GM23248 (cell line): ENCODE results near the gene LAMA3. TPM values are rescaled to one million over a fixed set of nuclear protein-coding genes. Genes with fewer than 3 reads are reported as not detected.

Experiments
- DNase-seq: peaks from one replicate; pipeline ENCODE4 v3.0.0-alpha.2; 2015
- H2AFZ ChIP-seq: fragments of 200-600 bp; sonication (generic); 2 replicates; pipeline ENCODE4 v1.6.1; 2016; ENCODE audit warnings: antibody characterized with exemption
- H3F3A ChIP-seq: fragments of 200-600 bp; sonication (generic); 2 replicates; pipeline ENCODE4 v1.6.1; 2016; ENCODE audit warnings: mild to moderate bottlenecking, antibody characterized with exemption, mixed run types; ENCODE audit not compliant: insufficient read depth
- H3K27ac ChIP-seq: fragments of 200-600 bp; sonication (generic); 2 replicates; pipeline ENCODE4 v1.5.1; 2016; ENCODE audit warnings: mild to moderate bottlenecking
- H3K27me3 ChIP-seq: fragments of 200-600 bp; sonication (generic); replicated peaks from 2 replicates; pipeline ENCODE4 v1.6.1; 2016; ENCODE audit warnings: mild to moderate bottlenecking; ENCODE audit not compliant: insufficient read depth
- H3K36me3 ChIP-seq: fragments of 200-600 bp; sonication (generic); 2 replicates; pipeline ENCODE4 v1.6.1; 2016; ENCODE audit warnings: low read depth, mild to moderate bottlenecking
- H3K4me1 ChIP-seq: fragments of 200-600 bp; sonication (generic); 2 replicates; pipeline ENCODE4 v1.6.1; 2016; ENCODE audit warnings: mild to moderate bottlenecking; ENCODE audit not compliant: insufficient read depth
- H3K4me2 ChIP-seq: fragments of 200-600 bp; sonication (generic); one replicate; pipeline ENCODE4 v1.6.1; 2016; ENCODE audit warnings: mild to moderate bottlenecking; ENCODE audit not compliant: unreplicated experiment
- H3K4me3 ChIP-seq: fragments of 200-600 bp; sonication (generic); 2 replicates; pipeline ENCODE4 v1.5.1; 2016; ENCODE audit warnings: mild to moderate bottlenecking
- H3K79me2 ChIP-seq: fragments of 200-600 bp; sonication (generic); 2 replicates; pipeline ENCODE4 v1.6.1; 2016; ENCODE audit warnings: mild to moderate bottlenecking; ENCODE audit not compliant: insufficient read depth
- H3K9ac ChIP-seq: fragments of 200-600 bp; sonication (generic); 2 replicates; pipeline ENCODE4 v1.6.1; 2016; ENCODE audit warnings: mild to moderate bottlenecking
- H3K9me2 ChIP-seq: fragments of 200-600 bp; sonication (generic); 2 replicates; pipeline ENCODE4 v1.6.1; 2016; ENCODE audit warnings: mixed run types, mild to moderate bottlenecking, moderate library complexity; ENCODE audit not compliant: insufficient read depth
- H3K9me3 ChIP-seq: fragments of 200-600 bp; sonication (generic); one replicate; pipeline ENCODE4 v1.6.1; 2017; ENCODE audit warnings: low read depth
- H4K20me1 ChIP-seq: fragments of 200-600 bp; sonication (generic); 2 replicates; pipeline ENCODE4 v1.6.0; 2016; ENCODE audit not compliant: insufficient read depth
- EZH2 ChIP-seq: fragments of 200-600 bp; sonication (generic); IDR thresholded peaks from 2 replicates; pipeline ENCODE4 v1.6.1; 2018; ENCODE audit warnings: antibody characterized with exemption, mild to moderate bottlenecking; ENCODE audit not compliant: insufficient read depth, poor library complexity, severe bottlenecking
- EZH2phosphoT487 ChIP-seq: fragments of 200-600 bp; sonication (generic); IDR thresholded peaks from 2 replicates; pipeline ENCODE4 v1.6.1; 2018; ENCODE audit warnings: antibody characterized with exemption, moderate library complexity, mild to moderate bottlenecking, low read depth; ENCODE audit not compliant: insufficient read depth
- WGBS, 2 experiments: methylation state at CpG; one replicate each; pipeline ENCODE4 v1.1.6; 2015 to 2017; ENCODE audit warnings: low lambda C conversion rate in 2 of 2, low coverage in 1 of 2; ENCODE audit errors: missing lambda C conversion rate in 2 of 2; 5-methylcytosine and 5-hydroxymethylcytosine counted together
- in situ Hi-C: fragments of 300-500 bp; cut with MboI; formaldehyde crosslinking; loops from 2 replicates; pipeline ENCODE4 v1.15.0; 2020
- polyA plus RNA-seq: library from polyadenylated mRNA; unstranded; fragments of >200 nt; fragmentation: Nextera tagmentation; extraction: Ambion mirVana; gene quantifications from 2 replicates; pipeline ENCODE4 v1.2.1, GENCODE V29; 2016
- total RNA-seq: library from RNA; depleted of rRNA; stranded (reverse); fragments of >200 nt; shearing (Covaris generic); gene quantifications from 2 replicates; pipeline ENCODE4 v1.2.3, GENCODE V29; 2014

LAMA3 gene
- total and polyA plus RNA-seq, 2 experiments from 2014 or later: 0.93 to 1.9 TPM

DNA sequence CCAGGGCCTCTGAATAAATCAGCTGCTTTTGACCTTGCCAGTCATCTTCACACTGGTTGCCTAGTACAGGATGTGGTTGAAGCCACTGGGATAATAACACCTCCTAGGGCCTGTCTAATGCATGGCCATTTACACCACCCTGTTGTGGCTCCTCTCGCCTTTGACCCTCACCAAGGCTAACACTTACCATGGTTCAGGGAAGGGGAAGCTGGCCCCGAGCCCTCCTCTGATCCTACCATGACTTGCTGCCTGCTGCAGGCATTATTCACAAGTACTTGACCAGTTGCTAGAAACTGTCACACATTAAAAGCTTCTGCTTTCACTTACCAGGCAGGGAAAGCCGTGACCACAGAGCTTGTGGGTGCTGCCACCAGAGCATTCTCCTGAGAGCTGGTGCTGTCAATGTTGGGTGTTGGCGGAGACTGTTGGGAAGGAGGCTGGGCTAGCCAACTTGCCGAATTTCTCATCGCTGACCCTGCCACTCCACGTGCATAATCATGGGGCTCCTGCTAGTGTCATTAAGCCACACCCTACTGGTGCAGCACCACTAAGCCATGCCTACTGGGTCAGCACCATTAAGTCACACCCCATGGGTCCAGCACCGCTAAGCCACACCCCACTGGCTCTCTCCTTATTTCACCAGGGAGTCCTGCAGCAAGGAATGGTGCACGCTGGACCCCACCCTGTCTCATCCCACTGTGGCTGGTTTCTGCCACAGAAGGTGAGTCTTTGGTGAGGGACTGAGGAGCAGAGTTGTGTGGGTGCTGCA is 278.3 kb downstream of the LAMA3 start:
- Histone ChIP-seq H3K9me3 (no peaks in the 10 kb centered on the region), H3K4me3 (no peak overlapping the region), H2AFZ (no peak overlapping the region), H3K9me2 (no peaks in the 10 kb centered on the region), H3F3A (no peaks in the 10 kb centered on the region), H3K27ac (no peak overlapping the region), H3K36me3 (no peaks in the 10 kb centered on the region), H3K27me3 (peaks cover 4% of the 10 kb centered on the region; the same call in 1 of the 2 replicates), H3K9ac (no peak overlapping the region), H3K4me1 (no peaks in the 10 kb centered on the region), H3K79me2 (no peaks in the 10 kb centered on the region), H4K20me1 (no peaks in the 10 kb centered on the region), H3K4me2 (no peak overlapping the region)
- TF ChIP-seq EZH2 (no peak), EZH2phosphoT487 (no peak)
- in situ Hi-C loops: no loop called here
- no peak for DNase-seq
- WGBS, 2 experiments: 87 to 91% methylated on average over 9 of the region's 9 CpGs

DNA sequence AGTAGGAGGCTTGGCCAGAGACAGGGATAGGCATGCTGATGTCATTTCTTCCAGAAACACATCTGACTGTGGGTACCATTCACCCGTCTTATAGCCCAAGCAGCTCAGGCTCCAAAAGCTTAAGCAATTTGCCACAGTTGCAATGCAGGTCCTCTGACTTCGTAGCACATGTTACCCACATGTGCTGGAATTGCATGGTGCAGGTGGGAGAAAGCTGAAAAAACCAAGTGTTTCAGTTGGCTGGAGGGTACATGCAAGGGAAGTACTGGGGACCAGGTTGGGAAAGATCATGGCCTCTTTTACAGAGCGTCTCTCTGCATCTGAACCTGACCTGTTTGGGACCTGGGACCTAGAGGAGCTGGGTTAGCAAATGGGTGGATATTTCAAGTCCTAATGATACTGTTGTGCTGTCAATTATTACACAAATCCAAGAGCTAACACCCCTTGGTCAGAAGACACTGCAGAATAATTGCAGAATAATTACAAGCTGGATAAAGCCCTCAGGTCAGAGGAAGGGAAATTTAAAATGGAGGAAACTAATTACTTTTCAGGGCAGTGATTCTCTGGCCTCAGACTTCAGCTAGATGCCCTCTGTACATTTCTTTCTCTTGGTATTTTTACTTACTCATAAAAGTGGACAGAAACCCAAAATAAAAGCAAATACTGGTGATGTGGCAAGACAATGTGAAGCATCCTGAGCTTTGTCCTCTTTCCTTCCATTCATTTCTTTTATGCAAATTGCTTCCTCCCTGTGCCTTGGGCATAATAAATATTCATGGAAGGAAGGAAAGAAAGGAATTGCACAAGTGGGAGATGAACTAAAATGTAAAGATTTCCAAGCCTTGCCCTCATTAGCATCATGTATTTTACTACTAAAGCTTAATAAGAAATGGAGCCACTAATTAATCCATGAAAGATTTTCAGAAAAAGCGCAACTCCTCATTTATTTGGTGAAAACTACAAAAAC is 279.7 kb downstream of the LAMA3 start:
- H3K79me2 ChIP-seq: no peaks in the 10 kb centered on the region
- H3K27ac ChIP-seq: no peak overlapping the region
- 75 to 77% methylated on average over 4 of the region's 4 CpGs for WGBS, 2 experiments
- H3K27me3 ChIP-seq: peaks cover 4% of the 10 kb centered on the region
- no peak overlapping the region for H3K9ac ChIP-seq
- H3F3A ChIP-seq: no peaks in the 10 kb centered on the region
- in situ Hi-C loops: no loop called here
- TF ChIP-seq EZH2 (no peak), EZH2phosphoT487 (no peak)
- H3K9me2 ChIP-seq: no peaks in the 10 kb centered on the region
- no peaks in the 10 kb centered on the region for H4K20me1 ChIP-seq
- H2AFZ ChIP-seq: no peak overlapping the region
- no peak overlapping the region for H3K4me3 ChIP-seq
- no peaks in the 10 kb centered on the region for H3K9me3 ChIP-seq
- H3K4me2 ChIP-seq: no peak overlapping the region
- no peaks in the 10 kb centered on the region for H3K36me3 ChIP-seq
- no peak for DNase-seq
- no peaks in the 10 kb centered on the region for H3K4me1 ChIP-seq

- 74 to 79% methylated on average over 6 of the region's 6 CpGs for WGBS, 2 experiments
- Histone ChIP-seq H3K79me2 (no peaks in the 10 kb centered on the region), H3K9ac (no peak overlapping the region), H3K27ac (no peak overlapping the region), H3K9me2 (no peaks in the 10 kb centered on the region), H3K36me3 (no peaks in the 10 kb centered on the region), H3K4me3 (no peak overlapping the region), H3K9me3 (no peaks in the 10 kb centered on the region), H3F3A (no peaks in the 10 kb centered on the region), H3K4me2 (no peak overlapping the region), H4K20me1 (no peaks in the 10 kb centered on the region), H3K4me1 (no peaks in the 10 kb centered on the region), H2AFZ (no peak overlapping the region), H3K27me3 (peaks cover 4% of the 10 kb centered on the region)
- DNase-seq: no peak
- no peak for TF ChIP-seq EZH2phosphoT487
- TF ChIP-seq EZH2: no peak
- in situ Hi-C loops: no loop called here
Observed at GRCh38 chr18:23969664-23970063, 280.4 kb downstream of the LAMA3 start.

- no peaks in the 10 kb centered on the region for H3K9me2 ChIP-seq
- H3K9ac ChIP-seq: no peak overlapping the region
- no peak overlapping the region for H2AFZ ChIP-seq
- no peak overlapping the region for H3K27ac ChIP-seq
- H3K4me2 ChIP-seq: no peak overlapping the region
- DNase-seq: no peak
- no peaks in the 10 kb centered on the region for H3K4me1 ChIP-seq
- 62 to 70% methylated on average over 7 of the region's 7 CpGs for WGBS, 2 experiments
- in situ Hi-C loops: no loop called here
- no peaks in the 10 kb centered on the region for H4K20me1 ChIP-seq
- H3K79me2 ChIP-seq: no peaks in the 10 kb centered on the region
- no peaks in the 10 kb centered on the region for H3F3A ChIP-seq
- peaks cover 4% of the 10 kb centered on the region for H3K27me3 ChIP-seq
- H3K9me3 ChIP-seq: no peaks in the 10 kb centered on the region
- no peaks in the 10 kb centered on the region for H3K36me3 ChIP-seq
- no peak overlapping the region for H3K4me3 ChIP-seq
- TF ChIP-seq EZH2 (no peak), EZH2phosphoT487 (no peak)
Observed at GRCh38 chr18:23970161-23971096, 281.2 kb downstream of the LAMA3 start.
